Skeletal muscle tissue (tissue), 4 donors: ENCODE results near the gene ANLN. TPM values are rescaled to one million over a fixed set of nuclear protein-coding genes. Genes with fewer than 3 reads are reported as not detected.

ENCODE experiments used
- H3K27ac ChIP-seq: one replicate; pipeline ENCODE4 v1.7.0; 2013; ENCODE audit warnings: mild to moderate bottlenecking, low read depth, low read length, inconsistent platforms
- H3K27me3 ChIP-seq, 3 donors: one replicate each; pipeline ENCODE4 v1.7.0; 2013; ENCODE audit warnings: low read length in 3 of 3; ENCODE audit not compliant: control insufficient read depth in 3 of 3, insufficient read depth in 3 of 3
- H3K36me3 ChIP-seq, 3 donors: one replicate each; pipeline ENCODE4 v1.7.0; 2013; ENCODE audit warnings: low read length in 3 of 3; ENCODE audit not compliant: control insufficient read depth in 3 of 3, insufficient read depth in 3 of 3
- H3K4me1 ChIP-seq, 3 donors: one replicate each; pipeline ENCODE4 v1.7.0; 2013; ENCODE audit warnings: low read length in 3 of 3, mild to moderate bottlenecking in 3 of 3; ENCODE audit not compliant: control insufficient read depth in 3 of 3, insufficient read depth in 3 of 3
- H3K4me3 ChIP-seq, 3 donors: one replicate each; pipeline ENCODE4 v1.7.0; 2013; ENCODE audit warnings: low read length in 3 of 3
- H3K9ac ChIP-seq, 3 donors: one replicate each; pipeline ENCODE4 v1.7.0; 2013; ENCODE audit warnings: low read length in 3 of 3, mild to moderate bottlenecking in 3 of 3, moderate library complexity in 2 of 3, low read depth in 1 of 3
- H3K9me3 ChIP-seq, 3 donors: one replicate each; pipeline ENCODE4 v1.7.0; 2013; ENCODE audit warnings: low read length in 3 of 3; ENCODE audit not compliant: control insufficient read depth in 3 of 3
- total RNA-seq: library from RNA; depleted of rRNA; stranded (reverse); fragments of >200 nt; gene quantifications from one replicate; pipeline ENCODE4 v1.2.3, GENCODE V29; 2014
- donor health status: Osteomylitis.

Gene ANLN
- total RNA-seq, 1 donor from 2014 or later = 9.9 TPM

DNA sequence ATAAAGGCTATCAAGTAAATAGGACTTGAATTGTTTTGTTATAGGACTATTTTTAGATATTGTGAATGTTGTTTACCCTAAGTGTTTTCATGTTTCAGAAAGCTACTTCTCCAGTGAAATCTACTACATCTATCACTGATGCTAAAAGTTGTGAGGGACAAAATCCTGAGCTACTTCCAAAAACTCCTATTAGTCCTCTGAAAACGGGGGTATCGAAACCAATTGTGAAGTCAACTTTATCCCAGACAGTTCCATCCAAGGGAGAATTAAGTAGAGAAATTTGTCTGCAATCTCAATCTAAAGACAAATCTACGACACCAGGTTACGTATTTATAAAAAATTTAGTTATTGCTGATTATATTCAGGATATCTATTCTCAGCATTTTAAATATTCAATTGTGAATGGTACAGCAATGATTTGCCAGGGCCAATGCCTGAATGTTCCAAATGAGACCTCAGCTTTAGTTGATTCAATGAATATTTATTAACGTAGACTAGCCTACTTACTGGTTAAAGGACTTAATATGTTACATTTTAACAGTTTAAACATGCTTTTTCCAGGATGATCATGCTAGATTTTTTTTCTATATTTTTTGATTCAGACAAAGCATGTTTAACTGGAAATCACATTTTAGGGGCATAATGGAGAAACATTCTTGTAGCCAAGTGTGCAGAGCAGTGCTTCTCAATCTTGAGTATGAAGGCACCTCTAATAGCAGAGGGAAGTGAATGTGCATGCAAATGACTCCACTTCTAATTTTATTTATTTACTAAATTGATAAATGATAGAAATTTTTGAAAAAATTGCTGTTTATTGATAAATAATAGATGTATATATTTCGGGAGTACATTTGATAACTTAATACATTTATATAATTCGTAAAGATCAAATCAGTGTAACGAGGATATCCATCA is 18.2 kb downstream of the ANLN start:
- Histone ChIP-seq H3K27ac (no peak overlapping the region), H3K9me3 (no peaks in the 10 kb centered on the region), H3K36me3 (no peaks in the 10 kb centered on the region), H3K27me3 (no peaks in the 10 kb centered on the region), H3K4me3 (no peak overlapping the region), H3K9ac (no peak overlapping the region), H3K4me1 (no peaks in the 10 kb centered on the region)

DNA sequence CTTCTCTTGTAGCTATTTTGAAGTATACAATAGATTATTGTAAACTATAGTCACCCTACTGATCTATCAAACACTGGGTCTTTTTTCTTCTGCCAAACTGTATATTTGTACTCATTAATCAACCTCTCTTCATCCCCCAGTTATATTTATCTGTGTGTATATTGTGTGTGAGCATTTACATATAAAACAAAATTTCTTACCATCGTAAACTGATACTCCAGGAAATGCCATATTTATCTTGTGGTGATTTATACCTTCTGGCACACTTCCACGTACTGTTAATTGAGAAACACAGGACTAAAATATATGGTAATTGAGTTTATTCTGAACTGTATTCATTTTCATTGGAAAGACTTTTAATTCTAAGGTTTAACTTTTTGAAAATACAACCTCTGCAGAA is 18.9 kb downstream of the ANLN start:
- Histone ChIP-seq H3K9ac (no peak overlapping the region), H3K36me3 (no peaks in the 10 kb centered on the region), H3K27me3 (no peaks in the 10 kb centered on the region), H3K9me3 (no peaks in the 10 kb centered on the region), H3K4me1 (no peaks in the 10 kb centered on the region), H3K27ac (no peak overlapping the region), H3K4me3 (no peak overlapping the region)

DNA sequence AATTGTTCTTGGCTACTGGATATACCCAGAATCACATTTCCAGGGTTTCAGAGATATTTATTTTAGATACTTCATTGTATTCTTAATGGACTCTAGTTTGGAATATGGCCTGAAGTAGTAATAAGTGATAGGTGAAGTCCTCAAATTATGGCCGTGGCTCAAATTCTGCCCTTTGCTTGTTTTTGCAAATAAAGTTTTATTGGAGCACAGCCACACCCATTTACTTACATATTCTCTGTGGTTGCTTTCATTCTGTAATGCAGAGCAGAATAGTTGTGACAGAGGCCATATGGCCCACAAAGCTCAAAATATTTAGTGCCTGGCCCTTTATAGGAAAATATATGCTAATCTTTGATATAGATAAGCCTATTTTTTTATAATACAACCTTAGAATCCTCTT is 19.5 kb downstream of the ANLN start:
- no peak overlapping the region for H3K4me3 ChIP-seq

GRCh38 chr7:36415144-36415543 is 25.5 kb downstream of the ANLN start:
- Histone ChIP-seq H3K9ac (no peak overlapping the region), H3K27ac (no peak overlapping the region), H3K27me3 (no peaks in the 10 kb centered on the region), H3K36me3 (no peaks in the 10 kb centered on the region), H3K9me3 (no peaks in the 10 kb centered on the region), H3K4me3 (no peak overlapping the region), H3K4me1 (no peaks in the 10 kb centered on the region)

More for the DNA sequence above, 19.5 kb downstream of the ANLN start:
- Histone ChIP-seq H3K4me1 (no peaks in the 10 kb centered on the region), H3K36me3 (no peaks in the 10 kb centered on the region), H3K9me3 (no peaks in the 10 kb centered on the region), H3K27ac (no peak overlapping the region), H3K27me3 (no peaks in the 10 kb centered on the region), H3K9ac (no peak overlapping the region)

GRCh38 chr7:36416251-36416650 is 26.6 kb downstream of the ANLN start:
- H3K4me3 ChIP-seq = no peak overlapping the region
- no peaks in the 10 kb centered on the region for H3K27me3 ChIP-seq
- no peaks in the 10 kb centered on the region for H3K4me1 ChIP-seq
- H3K9me3 ChIP-seq = no peaks in the 10 kb centered on the region
- H3K36me3 ChIP-seq = no peaks in the 10 kb centered on the region
- H3K27ac ChIP-seq = no peak overlapping the region
- no peak overlapping the region for H3K9ac ChIP-seq

GRCh38 chr7:36420307-36420706 is 30.6 kb downstream of the ANLN start:
- no peak overlapping the region for H3K4me3 ChIP-seq
- no peaks in the 10 kb centered on the region for H3K4me1 ChIP-seq
- no peaks in the 10 kb centered on the region for H3K36me3 ChIP-seq
- H3K27ac ChIP-seq = no peak overlapping the region
- no peaks in the 10 kb centered on the region for H3K27me3 ChIP-seq
- H3K9ac ChIP-seq = no peak overlapping the region
- H3K9me3 ChIP-seq = no peaks in the 10 kb centered on the region

DNA sequence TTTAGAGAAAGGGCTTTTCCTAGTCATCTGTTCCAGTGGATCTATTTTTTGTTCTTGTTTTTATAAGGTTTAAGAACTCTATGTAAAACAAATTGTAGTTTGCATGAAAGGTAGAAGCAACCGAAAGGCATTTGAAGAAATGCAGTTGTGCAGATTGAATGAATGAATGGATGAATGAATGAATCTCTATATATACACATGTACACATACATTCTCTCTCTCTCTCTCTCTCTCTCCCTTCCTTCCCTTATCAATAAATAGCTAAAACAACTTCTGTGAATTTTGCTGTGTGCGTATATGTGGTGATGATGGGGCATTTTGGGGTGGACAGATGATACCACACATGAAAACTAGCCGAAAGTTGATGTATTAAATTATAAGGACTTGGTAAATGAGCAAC is 32.4 kb downstream of the ANLN start:
- H3K36me3 ChIP-seq = no peaks in the 10 kb centered on the region
- no peak overlapping the region for H3K4me3 ChIP-seq
- H3K27me3 ChIP-seq = no peaks in the 10 kb centered on the region
- no peak overlapping the region for H3K9ac ChIP-seq
- H3K9me3 ChIP-seq = no peaks in the 10 kb centered on the region
- H3K4me1 ChIP-seq = no peaks in the 10 kb centered on the region
- H3K27ac ChIP-seq = no peak overlapping the region

GRCh38 chr7:36423633-36424032 is 34.0 kb downstream of the ANLN start:
- Histone ChIP-seq H3K27me3 (no peaks in the 10 kb centered on the region), H3K9ac (no peak overlapping the region), H3K4me3 (no peak overlapping the region), H3K4me1 (no peaks in the 10 kb centered on the region), H3K9me3 (no peaks in the 10 kb centered on the region), H3K27ac (no peak overlapping the region), H3K36me3 (no peaks in the 10 kb centered on the region)

GRCh38 chr7:36430186-36430585 is 40.5 kb downstream of the ANLN start:
- no peak overlapping the region for H3K27ac ChIP-seq
- no peaks in the 10 kb centered on the region for H3K27me3 ChIP-seq
- no peaks in the 10 kb centered on the region for H3K9me3 ChIP-seq
- no peaks in the 10 kb centered on the region for H3K4me1 ChIP-seq
- no peak overlapping the region for H3K9ac ChIP-seq
- no peak overlapping the region for H3K4me3 ChIP-seq
- H3K36me3 ChIP-seq = no peaks in the 10 kb centered on the region

DNA sequence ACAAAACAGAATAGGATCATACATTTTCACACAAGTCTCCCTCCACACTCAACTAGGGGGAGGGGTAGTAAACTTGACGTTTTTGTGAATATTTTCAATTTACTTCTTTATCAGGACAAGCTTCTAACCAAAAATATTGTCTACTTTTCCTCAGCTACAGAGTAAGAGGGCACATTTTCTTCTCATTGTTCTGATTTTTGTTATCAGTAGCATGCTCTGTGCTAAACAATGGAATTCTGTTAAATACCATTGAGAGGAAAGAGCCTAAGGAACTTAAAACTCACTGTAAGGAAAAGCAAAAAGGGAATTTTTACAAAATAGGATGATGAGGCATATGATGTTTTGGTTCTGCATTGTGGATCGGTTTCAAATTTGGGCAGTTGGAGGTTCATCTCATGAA is 41.2 kb downstream of the ANLN start:
- Histone ChIP-seq H3K9ac (no peak overlapping the region), H3K36me3 (no peaks in the 10 kb centered on the region), H3K4me1 (no peaks in the 10 kb centered on the region), H3K9me3 (no peaks in the 10 kb centered on the region), H3K4me3 (no peak overlapping the region), H3K27me3 (no peaks in the 10 kb centered on the region), H3K27ac (no peak overlapping the region)
